GM12878 (cell line): ENCODE measurements around the gene DTL. TPM values are rescaled to one million over a fixed set of nuclear protein-coding genes. Genes with fewer than 3 reads are reported as not detected.

Experiments used
- ATAC-seq: fragments of 200-7000 bp; cut with Tn5 transposase; 3 replicates; pipeline ENCODE4 v1.9.1; 2020; ENCODE audit warnings: mild to moderate bottlenecking, moderate library complexity
- BruUV-seq: library from RNA; stranded (reverse); fragments of 400-500 nt; replicated peaks from 2 replicates; lab custom pipeline; 2021; lab: Mats Ljungman, UMichigan
- CTCF ChIA-PET: fragments of 300-600 bp; sonication (Branson Sonifier 250); formaldehyde crosslinking; extraction: SDS; loops from one replicate; lab custom pipeline; 2021; ENCODE audit warnings: inconsistent platforms; lab: Yijun Ruan, JAX
- POLR2A ChIA-PET: fragments of 350-600 bp; formaldehyde crosslinking; extraction: SDS; loops from one replicate; lab custom pipeline; 2021; ENCODE audit warnings: inconsistent platforms; lab: Charles Lee
- RAD21 ChIA-PET: fragments of 300-600 bp; sonication (Branson Sonifier 250); formaldehyde crosslinking; loops from one replicate; lab custom pipeline; 2023; ENCODE audit warnings: antibody characterized with exemption; ENCODE audit not compliant: unreplicated experiment; lab: Charles Lee
- SMC1A ChIA-PET: fragments of 300-600 bp; sonication (Branson Sonifier 250); formaldehyde crosslinking; loops from one replicate; lab custom pipeline; 2023; ENCODE audit not compliant: unreplicated experiment, uncharacterized antibody; lab: Charles Lee
- DNase-seq: peaks from one replicate; pipeline ENCODE4 v3.0.0-alpha.2; 2011; ENCODE audit warnings: low read depth, low spot score
- FAIRE-seq: peaks from 3 replicates; lab custom pipeline; 2011; peaks lifted over from hg19 to GRCh38; lab: Jason Lieb, UNC
- H2AFZ ChIP-seq: 2 replicates; pipeline ENCODE4 v1.6.0; 2011; ENCODE audit warnings: low read depth, low read length, control low read depth; ENCODE audit not compliant: control insufficient read depth
- H3K27ac ChIP-seq: 2 replicates; pipeline ENCODE4 v1.5.1; 2011; ENCODE audit warnings: control low read depth; ENCODE audit not compliant: control insufficient read depth, insufficient read depth
- H3K27me3 ChIP-seq, 2 experiments: replicated peaks in 1 of 2; 2 replicates each; pipeline versions ENCODE4 v1.6.0 to v1.6.1; 2011; ENCODE audit warnings: low read length in 1 of 2; ENCODE audit not compliant: control insufficient read depth in 2 of 2, insufficient read depth in 2 of 2
- H3K36me3 ChIP-seq, 2 experiments: 2 replicates each; pipeline ENCODE4 v1.5.1; 2011; ENCODE audit warnings: low read length in 1 of 2; ENCODE audit not compliant: control insufficient read depth in 2 of 2, insufficient read depth in 2 of 2
- H3K4me1 ChIP-seq: 2 replicates; pipeline ENCODE4 v1.6.1; 2011; ENCODE audit warnings: mild to moderate bottlenecking, low read length, moderate library complexity, mixed read lengths; ENCODE audit not compliant: control insufficient read depth, insufficient read depth
- H3K4me2 ChIP-seq: 2 replicates; pipeline ENCODE4 v1.6.0; 2011; ENCODE audit warnings: control low read depth; ENCODE audit not compliant: control insufficient read depth, insufficient read depth
- H3K4me3 ChIP-seq: fragments of 200-600 bp; sonication (generic); 2 replicates; pipeline ENCODE4 v1.5.1; 2016
- H3K79me2 ChIP-seq: 2 replicates; pipeline ENCODE4 v1.6.0; 2011; ENCODE audit warnings: low read length; ENCODE audit not compliant: control insufficient read depth, insufficient read depth
- H3K9ac ChIP-seq: 2 replicates; pipeline ENCODE4 v1.8.0; 2011; ENCODE audit warnings: low read length, control low read depth, mixed read lengths; ENCODE audit not compliant: control insufficient read depth, insufficient read depth
- H3K9me3 ChIP-seq: replicated peaks from 3 replicates; pipeline ENCODE4 v1.5.1; 2011; ENCODE audit warnings: mild to moderate bottlenecking, low read length; ENCODE audit not compliant: control insufficient read depth, insufficient read depth
- H4K20me1 ChIP-seq: 2 replicates; pipeline ENCODE4 v1.6.0; 2011; ENCODE audit not compliant: control insufficient read depth, insufficient read depth
- BMI1 ChIP-seq: fragments of 450-650 bp; IDR thresholded peaks from 2 replicates; pipeline ENCODE4 v1.6.1; 2016; ENCODE audit warnings: mild to moderate bottlenecking, moderate library complexity, borderline replicate concordance
- CREM ChIP-seq: IDR thresholded peaks from 2 replicates; pipeline ENCODE4 v1.6.1; 2014; ENCODE audit warnings: antibody characterized with exemption, low read depth
- ESRRA ChIP-seq: IDR thresholded peaks from 2 replicates; pipeline ENCODE4 v1.6.1; 2012; ENCODE audit warnings: mild to moderate bottlenecking, low read length, improper control_type of control experiment
- IKZF2 ChIP-seq, 2 experiments: fragments of 450-650 bp; IDR thresholded peaks; 2 replicates each; pipeline ENCODE4 v1.6.1; 2017; ENCODE audit warnings: mild to moderate bottlenecking in 2 of 2, moderate library complexity in 2 of 2
- LARP7 ChIP-seq: fragments of 450-650 bp; IDR thresholded peaks from 2 replicates; pipeline ENCODE4 v1.6.1; 2017; ENCODE audit warnings: mild to moderate bottlenecking
- NR2C1 ChIP-seq: fragments of 450-650 bp; IDR thresholded peaks from 2 replicates; pipeline ENCODE4 v1.6.1; 2017; ENCODE audit warnings: antibody characterized with exemption, mild to moderate bottlenecking, moderate library complexity
- POLR2AphosphoS2 ChIP-seq: IDR thresholded peaks from 2 replicates; pipeline ENCODE4 v1.6.1; 2011; ENCODE audit warnings: low read depth, mild to moderate bottlenecking, low read length, improper control_type of control experiment, moderate library complexity
- RBBP5 ChIP-seq: fragments of 200-600 bp; sonication (generic); conservative IDR thresholded peaks from 2 replicates; pipeline ENCODE4 v1.6.1; 2016
- SMC3 ChIP-seq: IDR thresholded peaks from 2 replicates; pipeline ENCODE4 v1.6.1; 2011; ENCODE audit warnings: low read length, improper control_type of control experiment, borderline replicate concordance
- WRNIP1 ChIP-seq: IDR thresholded peaks from 2 replicates; pipeline ENCODE4 v1.6.1; 2011; ENCODE audit warnings: low read depth, low read length, improper control_type of control experiment, borderline replicate concordance
- WGBS: methylation state at CpG from one replicate; pipeline ENCODE4 v1.1.6; 2016; ENCODE audit warnings: low lambda C conversion rate; ENCODE audit not compliant: insufficient replicate concordance, insufficient coverage; ENCODE audit errors: missing lambda C conversion rate; 5-methylcytosine and 5-hydroxymethylcytosine counted together
- in situ Hi-C: fragments of 300-500 bp; cut with MboI; formaldehyde crosslinking; loops from 9 replicates; pipeline ENCODE4 v1.14.3; 2018; ENCODE audit warnings: mixed read lengths
- intact Hi-C: fragments of 100-400 bp; cut with micrococcal nuclease; formaldehyde crosslinking; loops from one replicate; pipeline ENCODE4 v1.14.2; 2022; ENCODE audit not compliant: unreplicated experiment
- polyA plus RNA-seq, 11 experiments: library from polyadenylated mRNA; depleted of rRNA in 4 of 11; unstranded in 6 of 11; stranded (reverse) in 5 of 11; fragments of >200 nt; fragmentation: Nextera tagmentation in 4 of 11; fragmentation: Illumina TruSeq in 1 of 11; extraction: Ambion mirVana in 4 of 11; extraction: Trizol in 1 of 11; gene quantifications; 1 replicate in 1 of 11; 2 replicates in 10 of 11; pipeline versions ENCODE4 v1.2.1 to v1.2.3, GENCODE V29; 2011 to 2016; ENCODE audit warnings: inconsistent platforms in 2 of 11, missing spikeins in 2 of 11, low read depth in 1 of 11
- total RNA-seq, 4 experiments: library from RNA; depleted of rRNA in 3 of 4; stranded (reverse); fragments of >200 nt in 3 of 4; fragmentation: Illumina TruSeq in 1 of 4; extraction: Trizol in 1 of 4; gene quantifications; 2 replicates each; pipeline versions ENCODE4 v1.2.1 to v1.2.3, GENCODE V29; 2013 to 2021
- TF ChIP-seq, protein P1 (sequence below): IDR thresholded peaks from 2 replicates; pipeline ENCODE4 v1.6.1; 2011; ENCODE audit warnings: mild to moderate bottlenecking, low read depth, low read length, moderate library complexity; ENCODE audit not compliant: insufficient replicate concordance
- TF ChIP-seq, protein P2 (sequence below): IDR thresholded peaks from 2 replicates; pipeline ENCODE4 v1.6.1; 2012; ENCODE audit warnings: low read depth, low read length, improper control_type of control experiment
- TF ChIP-seq, protein P3 (sequence below): fragments of 450-650 bp; IDR thresholded peaks from 2 replicates; pipeline ENCODE4 v1.6.1; 2017; ENCODE audit warnings: antibody characterized with exemption, mild to moderate bottlenecking, moderate library complexity
- TF ChIP-seq, protein P4 (sequence below): fragments of 450-650 bp; IDR thresholded peaks from 2 replicates; pipeline ENCODE4 v1.6.1; 2014; ENCODE audit warnings: mild to moderate bottlenecking

DTL gene
- total and polyA plus RNA-seq, 10 of the 15 experiments (the other 5 are each of a cell fraction or from before 2014, with no cell fraction given) = 24.1 to 73.4 (median 52.2) TPM

DNA sequence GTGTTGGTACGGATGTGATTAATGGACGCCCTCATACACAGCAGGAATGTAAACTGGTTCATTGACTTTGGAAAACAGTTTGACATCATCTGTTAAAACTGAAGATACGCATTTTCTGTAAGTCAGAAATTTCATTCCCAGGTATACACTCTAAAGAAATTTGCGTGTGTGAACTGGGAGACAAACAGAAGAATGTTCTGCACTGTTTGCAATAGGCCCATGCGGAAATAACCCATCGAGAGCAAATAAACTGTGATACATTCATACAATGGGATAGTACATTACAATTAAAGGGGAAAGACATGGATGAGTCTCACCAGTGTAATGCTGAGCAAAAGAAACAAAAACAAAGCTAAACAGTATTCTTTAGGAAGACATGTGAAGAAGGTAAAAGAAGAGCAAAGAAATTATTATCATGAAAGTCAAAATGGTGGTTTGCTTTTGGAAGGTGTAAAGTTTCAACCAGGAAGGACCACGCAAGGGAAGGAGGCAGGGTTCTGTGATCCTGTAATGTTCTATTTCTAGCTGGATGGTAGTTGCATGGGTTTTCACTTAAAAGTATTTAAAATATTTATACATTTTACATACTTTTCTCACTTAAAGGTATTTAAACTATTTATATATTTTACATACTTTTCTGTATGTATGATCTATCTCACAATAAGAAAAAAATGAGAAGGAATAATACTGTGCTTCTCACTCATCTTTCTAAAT is 30.5 kb upstream of the DTL start:
- no peaks in the 10 kb centered on the region for H3K79me2 ChIP-seq
- FAIRE-seq (no peak), DNase-seq (no peak), ATAC-seq (no peak)
- CTCF ChIA-PET = interaction anchor here (0.9 to 3.9 kb wide), 4 partner anchors 8 to 324 kb away, joined by 4 to 28 read pairs (median 6); partner anchors contain the start of genes DTL and INTS7
- H3K9me3 ChIP-seq = no peaks in the 10 kb centered on the region
- 89% methylated on average over 7 of the region's 7 CpGs for WGBS
- no peaks in the 10 kb centered on the region for H3K27me3 ChIP-seq
- POLR2A ChIA-PET = interaction anchor here (0.6 to 1.2 kb wide), 2 partner anchors 13 to 19 kb away, joined by 3 to 5 read pairs; no protein-coding TSS in a partner anchor
- BruUV-seq = no TSS peak
- no peaks in the 10 kb centered on the region for H3K4me1 ChIP-seq
- H3K4me2 ChIP-seq = no peak overlapping the region
- intact Hi-C loops (no loop called here), in situ Hi-C loops (no loop called here)
- H3K4me3 ChIP-seq = no peak overlapping the region
- RAD21 ChIA-PET = interaction anchor here (1.2 to 2.0 kb wide), 3 partner anchors 19 to 324 kb away, joined by 3 to 5 read pairs (median 5); no protein-coding TSS in a partner anchor
- H3K27ac ChIP-seq = no peak overlapping the region
- SMC1A ChIA-PET = interaction anchor here (0.7 to 3.4 kb wide), 8 partner anchors 11 to 451 kb away, joined by 3 to 12 read pairs (median 4); partner anchors contain the start of genes DTL and INTS7
- no peak overlapping the region for H2AFZ ChIP-seq
- no peaks in the 10 kb centered on the region for H4K20me1 ChIP-seq
- no peak overlapping the region for H3K9ac ChIP-seq
- H3K36me3 ChIP-seq = peaks cover 2 to 31% of the 10 kb centered on the region in 2 experiments; a peak in 3 of 4 replicates
- TF ChIP-seq WRNIP1 (no peak), NR2C1 (no peak), POLR2AphosphoS2 (no peak), ESRRA (no peak), LARP7 (no peak), CREM (no peak), RBBP5 (no peak), IKZF2 (IDR thresholded peaks at IDR 0.05) (no peak), BMI1 (no peak), SMC3 (no peak)
- TF ChIP-seq, protein P1, sequence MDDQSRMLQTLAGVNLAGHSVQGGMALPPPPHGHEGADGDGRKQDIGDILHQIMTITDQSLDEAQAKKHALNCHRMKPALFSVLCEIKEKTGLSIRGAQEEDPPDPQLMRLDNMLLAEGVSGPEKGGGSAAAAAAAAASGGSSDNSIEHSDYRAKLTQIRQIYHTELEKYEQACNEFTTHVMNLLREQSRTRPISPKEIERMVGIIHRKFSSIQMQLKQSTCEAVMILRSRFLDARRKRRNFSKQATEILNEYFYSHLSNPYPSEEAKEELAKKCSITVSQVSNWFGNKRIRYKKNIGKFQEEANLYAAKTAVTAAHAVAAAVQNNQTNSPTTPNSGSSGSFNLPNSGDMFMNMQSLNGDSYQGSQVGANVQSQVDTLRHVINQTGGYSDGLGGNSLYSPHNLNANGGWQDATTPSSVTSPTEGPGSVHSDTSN = no peak
- TF ChIP-seq, protein P2, sequence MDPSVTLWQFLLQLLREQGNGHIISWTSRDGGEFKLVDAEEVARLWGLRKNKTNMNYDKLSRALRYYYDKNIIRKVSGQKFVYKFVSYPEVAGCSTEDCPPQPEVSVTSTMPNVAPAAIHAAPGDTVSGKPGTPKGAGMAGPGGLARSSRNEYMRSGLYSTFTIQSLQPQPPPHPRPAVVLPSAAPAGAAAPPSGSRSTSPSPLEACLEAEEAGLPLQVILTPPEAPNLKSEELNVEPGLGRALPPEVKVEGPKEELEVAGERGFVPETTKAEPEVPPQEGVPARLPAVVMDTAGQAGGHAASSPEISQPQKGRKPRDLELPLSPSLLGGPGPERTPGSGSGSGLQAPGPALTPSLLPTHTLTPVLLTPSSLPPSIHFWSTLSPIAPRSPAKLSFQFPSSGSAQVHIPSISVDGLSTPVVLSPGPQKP = no peak
- TF ChIP-seq, protein P3, sequence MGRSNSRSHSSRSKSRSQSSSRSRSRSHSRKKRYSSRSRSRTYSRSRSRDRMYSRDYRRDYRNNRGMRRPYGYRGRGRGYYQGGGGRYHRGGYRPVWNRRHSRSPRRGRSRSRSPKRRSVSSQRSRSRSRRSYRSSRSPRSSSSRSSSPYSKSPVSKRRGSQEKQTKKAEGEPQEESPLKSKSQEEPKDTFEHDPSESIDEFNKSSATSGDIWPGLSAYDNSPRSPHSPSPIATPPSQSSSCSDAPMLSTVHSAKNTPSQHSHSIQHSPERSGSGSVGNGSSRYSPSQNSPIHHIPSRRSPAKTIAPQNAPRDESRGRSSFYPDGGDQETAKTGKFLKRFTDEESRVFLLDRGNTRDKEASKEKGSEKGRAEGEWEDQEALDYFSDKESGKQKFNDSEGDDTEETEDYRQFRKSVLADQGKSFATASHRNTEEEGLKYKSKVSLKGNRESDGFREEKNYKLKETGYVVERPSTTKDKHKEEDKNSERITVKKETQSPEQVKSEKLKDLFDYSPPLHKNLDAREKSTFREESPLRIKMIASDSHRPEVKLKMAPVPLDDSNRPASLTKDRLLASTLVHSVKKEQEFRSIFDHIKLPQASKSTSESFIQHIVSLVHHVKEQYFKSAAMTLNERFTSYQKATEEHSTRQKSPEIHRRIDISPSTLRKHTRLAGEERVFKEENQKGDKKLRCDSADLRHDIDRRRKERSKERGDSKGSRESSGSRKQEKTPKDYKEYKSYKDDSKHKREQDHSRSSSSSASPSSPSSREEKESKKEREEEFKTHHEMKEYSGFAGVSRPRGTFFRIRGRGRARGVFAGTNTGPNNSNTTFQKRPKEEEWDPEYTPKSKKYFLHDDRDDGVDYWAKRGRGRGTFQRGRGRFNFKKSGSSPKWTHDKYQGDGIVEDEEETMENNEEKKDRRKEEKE = no peak
- TF ChIP-seq, protein P4, sequence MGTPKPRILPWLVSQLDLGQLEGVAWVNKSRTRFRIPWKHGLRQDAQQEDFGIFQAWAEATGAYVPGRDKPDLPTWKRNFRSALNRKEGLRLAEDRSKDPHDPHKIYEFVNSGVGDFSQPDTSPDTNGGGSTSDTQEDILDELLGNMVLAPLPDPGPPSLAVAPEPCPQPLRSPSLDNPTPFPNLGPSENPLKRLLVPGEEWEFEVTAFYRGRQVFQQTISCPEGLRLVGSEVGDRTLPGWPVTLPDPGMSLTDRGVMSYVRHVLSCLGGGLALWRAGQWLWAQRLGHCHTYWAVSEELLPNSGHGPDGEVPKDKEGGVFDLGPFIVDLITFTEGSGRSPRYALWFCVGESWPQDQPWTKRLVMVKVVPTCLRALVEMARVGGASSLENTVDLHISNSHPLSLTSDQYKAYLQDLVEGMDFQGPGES = no peak
